Dermis microvascular lymphatic vessel endothelial cell (primary cell): ENCODE results near the gene ALK. TPM values are rescaled to one million over a fixed set of nuclear protein-coding genes. Genes with fewer than 3 reads are reported as not detected.
"Not testable (repeated sequence)": the region's sequence is repeated elsewhere in the genome, so short reads cannot be mapped to it uniquely, and the experiment has no call there.

ENCODE experiments used
- DNase-seq, 2 donors: peaks; one replicate each; pipeline versions ENCODE4 v3.0.0 to v3.0.0-alpha.2; 2010; ENCODE audit warnings: low read depth in 2 of 2
- total RNA-seq: library from RNA; depleted of rRNA; stranded (reverse); fragments of >200 nt; gene quantifications from 2 replicates; pipeline ENCODE4 v1.2.1, GENCODE V29; 2014

The ALK gene
- total RNA-seq, 1 donor from 2014 or later = not detected

DNA sequence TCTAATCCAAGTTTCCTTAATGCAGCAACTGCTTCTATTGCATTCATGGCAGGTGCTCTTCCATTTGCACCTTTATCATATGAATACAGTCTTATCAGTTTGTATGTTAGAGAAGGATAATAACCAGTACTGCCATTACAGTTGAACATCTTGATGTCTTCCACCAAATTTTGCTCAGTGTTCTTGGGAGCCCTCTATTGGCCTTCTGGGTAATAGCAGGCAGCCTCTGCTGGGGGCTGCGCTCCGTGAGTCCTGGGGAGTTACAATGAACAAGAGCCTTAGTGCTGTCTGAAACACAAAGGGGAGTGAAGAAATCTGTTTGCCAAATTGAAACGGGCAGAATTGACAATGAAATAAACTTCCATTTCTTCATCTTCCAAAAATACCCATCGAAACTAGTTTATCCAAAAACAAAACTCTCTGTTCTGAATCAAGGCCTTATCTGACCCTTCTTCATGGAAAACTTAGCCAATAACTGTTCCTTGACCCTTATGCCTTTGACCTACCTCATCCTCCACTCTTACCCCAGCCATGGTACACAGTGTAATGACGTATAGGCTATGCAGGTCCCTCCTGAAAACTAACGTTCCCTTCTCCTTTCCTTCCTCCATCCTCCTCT lies 79.9 kb downstream of the ALK start:
- DNase-seq = peak in 1 of 2 donors; percentile 30

DNA sequence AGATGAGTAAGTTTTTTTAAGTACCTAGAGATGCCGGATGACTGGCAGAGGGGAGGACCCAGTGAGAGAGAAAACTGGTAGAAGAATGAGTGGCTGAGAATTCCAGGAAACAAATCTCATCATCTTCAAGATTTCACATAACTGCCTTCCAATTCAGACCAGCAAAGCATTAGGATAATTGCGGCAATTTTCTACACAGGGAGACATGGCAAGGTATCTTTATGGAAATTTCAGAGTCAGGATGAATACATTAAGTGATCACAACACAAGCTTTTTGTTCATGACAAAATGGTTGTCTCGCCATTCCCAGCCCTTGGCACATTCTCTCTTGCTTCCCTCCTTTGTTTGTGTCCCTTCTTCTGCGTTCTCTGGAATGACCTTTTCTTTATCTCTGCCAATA lies 82.1 kb downstream of the ALK start:
- DNase-seq = no peak

DNA sequence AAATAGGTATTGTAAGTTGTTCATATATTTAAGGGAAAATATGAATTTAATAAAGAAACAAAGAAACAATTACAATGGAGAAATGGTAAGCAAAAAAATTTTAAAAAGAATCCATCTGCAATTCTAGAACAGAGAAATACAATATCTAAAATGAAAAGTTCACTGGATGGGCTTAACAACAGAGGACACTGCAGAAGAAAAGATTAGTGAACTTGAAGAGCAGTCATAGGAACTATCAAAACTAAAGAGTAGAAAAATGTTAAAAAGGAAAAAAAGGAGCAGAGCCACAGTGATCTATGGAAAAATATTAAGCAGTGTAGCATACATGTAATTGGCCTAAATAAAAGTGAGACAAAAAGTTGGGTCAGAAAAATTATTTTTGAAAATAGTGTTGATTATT lies 83.5 kb downstream of the ALK start:
- no peak for DNase-seq

DNA sequence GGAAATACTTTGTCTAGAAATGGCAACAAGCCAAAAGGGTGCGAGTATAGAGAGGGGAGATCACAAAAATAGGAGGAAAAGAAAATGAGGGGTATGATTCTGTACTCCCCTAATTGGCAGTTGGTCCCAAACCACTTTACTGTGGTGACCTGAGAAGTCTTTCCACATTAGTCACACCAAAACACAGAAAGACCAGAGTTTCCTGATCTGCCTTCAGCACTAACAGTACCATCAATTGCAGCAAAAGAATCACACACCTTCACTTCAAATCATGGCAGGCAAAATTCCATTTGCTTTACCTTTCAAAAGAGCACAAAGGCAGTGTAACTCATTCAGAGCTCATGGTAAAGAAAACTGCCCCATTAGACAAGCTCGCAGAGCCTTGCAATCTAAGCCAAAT lies 86.8 kb downstream of the ALK start:
- DNase-seq = no peak

DNA sequence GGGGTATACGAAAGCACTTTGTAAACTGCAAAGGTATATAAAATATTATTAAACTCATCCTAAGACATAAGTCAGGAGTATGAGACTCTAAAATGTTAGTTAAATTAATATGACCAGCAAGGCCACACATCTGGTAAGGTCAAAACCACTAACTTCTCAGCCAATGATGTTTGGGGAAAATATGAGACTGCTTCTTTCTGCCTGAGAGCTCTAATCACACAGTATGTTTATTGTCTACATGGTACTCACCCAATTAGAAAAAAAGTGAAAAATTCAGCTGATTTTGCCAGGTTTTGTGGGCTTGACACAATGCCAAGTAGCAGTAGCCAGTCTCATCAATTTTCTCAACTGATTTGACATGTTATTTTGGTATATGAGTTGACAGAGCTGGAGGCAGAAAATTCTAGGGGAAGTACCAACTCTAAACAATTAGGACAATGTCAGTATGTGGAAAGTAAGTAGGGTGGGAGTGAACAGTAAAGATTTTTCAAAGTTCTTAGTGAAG lies 87.3 kb downstream of the ALK start:
- DNase-seq = no peak

DNA sequence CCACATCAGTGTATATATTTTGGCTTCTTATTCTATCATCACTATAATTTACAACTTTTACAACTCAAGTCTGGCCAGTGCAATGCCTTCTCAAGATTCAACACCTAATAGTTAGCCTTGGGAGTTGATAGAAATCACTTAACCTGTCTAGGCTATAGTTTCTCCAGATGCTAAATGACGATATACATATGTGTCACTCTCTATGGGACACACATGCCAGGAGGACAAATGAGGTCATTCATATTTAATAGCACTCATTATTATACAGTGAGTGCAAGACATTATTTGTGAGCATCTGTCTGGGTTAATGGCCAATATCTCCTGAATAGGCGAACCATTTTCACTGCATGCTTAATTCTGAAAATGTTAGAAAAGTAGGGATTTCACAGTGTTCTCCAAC lies 89.8 kb downstream of the ALK start:
- DNase-seq = no peak

DNA sequence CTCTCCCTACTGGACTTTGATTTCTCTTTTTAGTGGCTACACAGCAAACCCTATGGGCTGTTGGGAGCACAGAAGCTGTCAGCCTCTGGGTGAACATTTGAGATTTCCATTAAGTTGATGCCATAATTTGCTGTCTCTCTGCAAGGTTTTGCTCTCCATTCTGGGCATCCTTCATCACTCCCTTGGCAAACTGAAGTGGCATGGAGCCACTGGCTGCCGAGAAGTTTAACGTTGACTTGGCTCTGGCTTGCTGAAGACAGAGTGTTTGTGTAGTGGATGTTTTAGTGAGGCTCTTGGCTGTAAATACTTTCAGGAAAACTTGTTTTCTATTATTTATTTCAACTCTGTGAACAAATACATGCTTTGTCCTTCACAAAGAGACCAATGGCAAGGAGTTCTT lies 91.5 kb downstream of the ALK start:
- DNase-seq = no peak

DNA sequence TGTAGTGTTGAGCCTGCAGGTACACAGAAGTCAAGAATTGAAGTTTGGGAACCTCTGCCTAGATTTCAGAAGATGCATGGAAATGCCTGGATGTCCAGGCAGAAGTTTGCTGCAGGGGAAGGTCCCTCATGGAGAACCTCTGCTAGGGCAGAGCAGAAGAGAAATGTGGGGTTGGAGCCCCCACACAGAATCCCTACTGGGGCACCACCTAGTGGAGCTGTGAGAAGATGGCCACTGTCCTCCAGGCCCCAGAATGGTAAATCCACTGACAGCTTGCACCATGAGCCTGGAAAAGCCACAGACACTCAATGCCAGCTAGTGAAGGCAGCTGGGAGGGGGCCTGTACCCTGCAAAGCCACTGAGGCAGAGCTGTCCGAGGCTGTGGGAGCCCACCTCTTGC lies 97.2 kb downstream of the ALK start:
- DNase-seq = not testable (repeated sequence)

DNA sequence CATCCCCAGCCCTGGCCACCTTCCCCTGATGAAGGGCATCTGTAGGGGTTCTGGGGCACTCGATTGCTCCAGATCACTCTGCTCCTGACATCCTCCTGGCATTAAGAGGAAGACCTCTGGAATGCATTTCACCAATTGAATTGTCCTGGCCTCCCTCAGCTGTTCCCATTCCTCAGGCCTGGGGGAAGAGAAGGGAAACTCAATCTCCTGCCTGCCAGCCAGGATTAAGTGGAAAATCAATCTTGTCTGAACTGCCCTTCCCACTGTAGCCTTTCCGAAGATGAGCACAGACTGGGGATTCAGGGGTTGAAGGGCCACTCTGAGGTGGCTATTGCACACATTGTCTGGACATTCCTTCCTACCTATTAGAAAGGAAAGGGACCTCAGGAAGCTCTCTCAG lies 99.8 kb downstream of the ALK start:
- no peak for DNase-seq

DNA sequence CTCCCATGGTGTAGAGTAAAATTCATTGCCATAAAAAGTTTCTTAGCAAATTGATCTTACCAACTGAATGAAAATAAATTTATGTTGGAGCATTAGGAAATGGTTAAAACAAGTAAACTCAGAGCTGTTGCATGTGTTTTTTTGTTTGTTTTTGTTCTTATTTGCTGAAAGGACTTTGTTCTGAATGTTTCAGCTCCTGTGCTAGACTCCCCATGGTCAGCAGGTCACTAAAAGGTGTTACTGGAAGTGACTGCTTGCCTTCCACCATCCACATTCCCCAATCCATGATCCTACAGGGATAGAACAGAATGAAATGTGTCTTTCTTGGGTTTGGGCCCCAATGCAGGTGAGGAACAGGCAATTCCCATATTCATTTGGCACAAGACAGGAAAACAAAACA lies 101.8 kb downstream of the ALK start:
- DNase-seq = no peak

DNA sequence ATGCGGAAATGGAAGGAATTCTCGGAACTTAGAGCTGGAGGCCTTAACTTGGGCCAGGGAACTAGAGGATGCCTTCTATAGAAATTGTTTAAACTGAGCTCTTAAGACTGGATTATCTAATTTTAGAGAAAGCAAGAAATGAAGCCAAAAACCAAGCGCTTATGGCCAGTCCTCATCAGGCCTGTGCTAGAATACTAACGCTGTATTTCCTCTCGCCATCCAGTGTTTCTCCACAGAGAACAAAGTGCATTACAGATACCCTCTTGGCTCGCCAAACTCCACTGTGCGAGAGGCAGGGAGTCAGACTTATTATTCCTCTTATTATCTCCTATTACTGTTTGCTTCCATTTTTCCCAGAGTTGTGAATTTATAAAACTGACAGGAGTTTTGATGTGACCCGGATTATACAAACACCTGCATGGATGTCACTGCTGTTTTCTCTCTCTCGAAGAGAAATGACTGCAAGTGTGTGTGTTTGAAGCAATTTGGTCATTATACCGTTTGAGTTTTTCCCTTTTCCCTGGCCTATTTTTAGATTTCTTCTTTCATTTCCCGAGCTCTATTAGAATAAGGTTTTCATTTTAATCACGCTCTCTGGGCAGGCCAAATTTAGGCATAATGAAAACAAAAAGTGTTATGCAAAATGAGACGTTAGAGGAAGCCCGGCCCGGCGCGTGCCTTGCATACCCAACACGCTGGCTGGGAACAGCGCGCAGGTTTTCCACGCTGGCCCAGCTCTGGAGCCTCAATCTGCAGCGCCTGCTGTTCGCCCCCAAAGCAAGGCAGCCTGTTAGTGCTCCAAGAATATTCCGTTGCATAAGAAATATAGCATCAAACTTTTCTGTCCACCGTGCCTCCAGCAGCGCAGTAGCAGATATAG lies 103.3 kb downstream of the ALK start:
- DNase-seq = no peak

DNA sequence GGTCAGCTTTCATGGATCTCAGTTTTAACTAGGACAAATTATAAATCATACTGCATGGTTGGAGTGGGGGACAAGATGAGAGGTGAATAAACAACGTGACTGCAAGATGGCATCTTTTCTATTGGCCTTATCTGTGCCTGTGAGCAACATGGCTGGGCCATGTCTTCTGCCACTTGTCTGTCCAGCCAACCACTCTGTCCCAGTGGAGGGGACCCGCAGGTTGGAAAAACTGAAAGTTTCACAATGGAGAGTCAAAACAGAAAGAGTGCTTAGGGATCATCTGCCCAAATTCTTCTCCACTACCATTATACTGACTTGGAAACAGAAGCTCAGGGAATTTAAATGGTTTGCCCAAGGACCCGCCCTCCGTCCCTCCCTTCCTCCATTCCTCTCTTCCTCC lies 104.1 kb downstream of the ALK start:
- no peak for DNase-seq

DNA sequence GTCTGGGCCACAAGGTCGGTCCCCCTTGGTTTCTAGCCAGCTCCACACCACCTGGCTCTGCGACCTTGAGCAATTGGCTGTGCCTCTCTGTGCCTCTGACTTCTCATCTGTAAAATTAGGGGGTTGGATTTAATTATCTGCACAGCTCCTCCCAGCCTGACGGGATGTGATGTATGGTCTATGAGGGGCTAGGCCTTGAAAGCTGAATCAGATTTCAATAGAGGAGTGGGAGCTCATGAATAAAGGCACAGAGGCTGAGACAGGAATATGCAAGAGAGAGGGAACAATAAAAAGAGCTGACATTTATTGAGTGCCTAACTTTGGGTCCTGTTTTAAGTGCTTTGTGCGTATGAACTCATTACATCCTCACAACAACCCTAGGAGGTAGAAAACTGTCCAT lies 104.7 kb downstream of the ALK start:
- DNase-seq = no peak

DNA sequence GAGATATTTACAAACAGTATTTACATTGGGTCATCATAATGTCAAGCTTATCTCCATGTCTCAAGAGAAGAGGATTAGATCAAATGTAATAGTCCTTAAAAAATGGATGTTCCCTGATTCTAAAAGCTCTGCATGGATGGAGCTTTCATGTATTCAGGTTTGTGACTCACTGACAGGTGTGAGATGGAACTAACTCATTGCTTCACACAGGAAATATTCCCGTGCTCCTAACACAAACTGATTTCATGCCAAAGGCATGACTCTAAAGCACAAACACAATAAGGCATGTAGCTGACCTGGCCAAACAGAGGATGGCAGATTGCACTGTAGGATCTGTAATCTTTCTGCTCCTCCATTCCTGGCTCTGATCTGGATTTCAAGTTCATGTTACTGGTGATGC lies 110.0 kb downstream of the ALK start:
- no peak for DNase-seq

DNA sequence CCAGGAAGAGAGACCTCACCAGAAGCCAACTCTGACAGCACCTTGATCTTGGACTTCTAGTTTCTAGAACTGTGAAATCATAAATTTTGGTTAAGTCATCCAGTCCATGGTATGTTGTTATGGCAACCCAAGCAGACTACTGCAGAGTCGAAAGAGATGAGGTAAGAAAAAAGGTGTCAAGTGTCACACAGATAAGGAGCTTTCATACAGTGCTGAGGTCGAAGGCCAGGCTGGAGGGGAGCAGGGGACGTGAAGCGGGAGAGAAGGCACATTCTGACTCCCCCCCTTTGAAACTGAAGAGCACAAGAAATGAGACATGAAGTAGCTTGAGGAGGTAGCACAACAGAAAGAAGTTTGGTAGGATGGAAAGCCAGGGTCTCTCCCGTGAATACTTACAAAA lies 110.4 kb downstream of the ALK start:
- DNase-seq = no peak

DNA sequence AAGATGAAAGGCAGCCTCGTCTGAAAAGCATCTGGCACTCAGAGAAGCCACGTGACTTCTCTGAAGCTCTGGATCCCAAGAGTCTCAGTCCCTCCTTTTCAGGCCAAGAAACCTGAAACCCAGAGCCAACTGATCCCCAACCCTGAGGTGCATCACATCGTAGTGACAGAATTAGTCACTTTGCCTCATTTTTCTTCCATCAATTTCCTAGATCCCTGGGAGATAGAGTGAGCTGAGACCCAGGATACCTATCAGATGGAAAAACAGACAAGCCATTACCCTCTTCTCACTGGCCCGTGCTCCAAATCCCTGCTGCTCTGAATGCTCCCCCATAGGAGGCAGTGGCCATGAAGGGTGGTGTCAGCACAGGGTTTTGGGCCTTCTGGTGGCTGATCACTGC lies 113.1 kb downstream of the ALK start:
- DNase-seq = no peak

DNA sequence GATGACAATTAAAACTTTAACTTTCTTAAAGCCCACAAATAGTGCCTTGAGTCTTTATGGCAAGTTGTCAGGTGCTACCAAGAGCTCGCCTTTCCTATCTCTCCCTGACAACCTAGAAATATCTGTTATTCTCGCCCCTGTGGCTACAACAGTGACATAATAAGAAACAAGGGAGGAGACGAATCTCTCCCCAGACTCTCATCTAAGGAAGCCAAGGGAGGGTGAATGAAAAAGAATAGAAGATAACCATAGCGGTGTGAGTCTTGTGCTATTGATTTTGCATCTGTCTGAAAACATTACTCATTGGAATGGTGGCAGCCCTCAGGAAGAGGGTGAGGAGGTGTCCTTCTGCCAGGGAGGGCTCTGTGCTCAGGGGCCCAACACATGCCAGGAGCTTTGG lies 114.3 kb downstream of the ALK start:
- no peak for DNase-seq

DNA sequence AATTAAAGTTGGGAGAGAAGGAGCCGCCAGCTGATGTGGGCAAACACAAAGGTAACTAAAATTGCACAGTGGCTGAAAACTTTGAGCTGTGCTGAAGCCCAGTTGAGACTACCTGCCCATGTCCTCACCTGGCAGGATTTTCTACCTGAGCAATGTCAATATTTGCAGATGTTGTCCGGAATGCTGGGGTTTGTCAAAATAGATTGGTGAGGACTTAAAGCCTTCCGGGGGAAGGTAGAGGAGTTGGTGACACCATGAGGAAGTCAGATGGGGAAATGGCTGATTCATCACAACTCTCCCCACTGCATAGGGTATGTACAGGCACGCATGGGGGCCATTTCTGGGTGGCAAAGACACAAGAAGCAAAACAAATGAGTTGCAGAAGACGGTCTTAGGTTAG lies 114.9 kb downstream of the ALK start:
- no peak for DNase-seq

DNA sequence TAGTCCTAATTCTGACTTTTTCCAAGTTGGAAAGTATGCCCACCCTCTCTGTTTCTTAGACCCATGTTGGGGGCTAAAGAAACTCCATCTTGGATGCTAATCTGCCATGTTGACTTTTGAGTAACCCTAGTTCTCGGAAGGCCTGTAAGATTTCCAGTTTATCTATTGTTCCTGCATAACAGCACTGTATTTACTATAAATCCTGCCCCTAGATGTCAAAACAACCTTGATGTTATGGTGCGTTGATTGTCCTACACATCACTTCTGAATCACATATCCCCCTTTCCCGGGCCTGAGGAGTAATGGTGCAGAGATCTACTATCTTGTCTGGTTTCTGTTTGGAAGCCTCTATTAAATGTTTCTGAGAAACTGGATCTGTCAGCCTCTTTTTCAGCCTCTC lies 116.7 kb downstream of the ALK start:
- DNase-seq = no peak

DNA sequence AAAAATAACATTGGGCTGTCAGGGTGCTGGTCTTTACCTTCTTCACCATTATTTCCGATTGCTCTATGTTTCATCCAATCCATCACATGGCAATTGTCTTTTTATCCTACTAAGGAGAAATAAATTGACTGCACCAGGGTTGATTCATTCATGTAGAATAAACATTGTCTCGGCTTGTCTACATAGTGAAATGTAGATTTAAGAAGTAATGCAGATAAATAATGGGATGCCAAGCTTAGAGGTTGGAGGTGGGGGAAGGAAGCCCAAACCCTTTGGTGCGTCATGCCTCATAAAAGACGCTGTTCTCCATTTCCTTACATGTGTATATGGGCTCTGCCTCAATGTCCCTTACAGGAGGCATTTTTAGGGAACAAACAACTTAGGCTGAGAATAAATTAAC lies 117.8 kb downstream of the ALK start:
- no peak for DNase-seq

DNA sequence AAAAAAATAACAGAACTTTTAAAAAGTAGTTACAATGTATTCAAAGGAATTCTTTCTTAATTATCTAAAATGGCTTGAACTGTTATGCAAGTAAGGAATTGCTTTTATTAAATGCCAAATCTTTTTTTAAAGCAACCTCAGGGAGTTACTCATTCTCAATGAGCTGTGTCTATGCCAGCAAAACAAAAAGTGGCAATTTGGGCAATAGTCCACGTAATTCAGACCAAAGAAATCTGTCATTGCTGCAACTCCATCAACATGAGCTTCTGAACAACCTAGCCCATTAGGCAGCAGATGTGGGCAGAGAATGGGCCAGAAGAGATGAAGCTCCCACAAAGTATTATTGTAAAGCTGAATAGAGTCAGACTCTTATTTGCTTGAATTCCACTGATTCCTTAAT lies 118.4 kb downstream of the ALK start:
- no peak for DNase-seq

DNA sequence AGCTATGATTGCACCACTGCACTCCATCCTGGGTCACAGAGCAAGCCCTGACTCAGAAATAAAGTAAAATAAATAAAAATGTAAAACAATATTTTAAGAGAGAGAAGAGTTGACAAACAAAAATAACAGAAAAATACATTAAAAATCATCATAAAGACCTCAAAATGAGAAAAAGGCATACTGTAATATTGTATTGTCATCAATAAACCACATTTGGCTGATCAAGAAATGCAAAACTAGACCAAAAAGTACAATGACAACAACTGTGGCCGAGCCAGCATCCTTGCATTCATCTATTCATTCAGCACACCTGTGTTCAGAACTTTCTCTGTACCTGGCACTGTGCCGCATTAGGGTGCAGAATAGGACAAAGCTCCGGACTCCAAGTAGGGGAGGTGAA lies 121.8 kb downstream of the ALK start:
- no peak for DNase-seq

DNA sequence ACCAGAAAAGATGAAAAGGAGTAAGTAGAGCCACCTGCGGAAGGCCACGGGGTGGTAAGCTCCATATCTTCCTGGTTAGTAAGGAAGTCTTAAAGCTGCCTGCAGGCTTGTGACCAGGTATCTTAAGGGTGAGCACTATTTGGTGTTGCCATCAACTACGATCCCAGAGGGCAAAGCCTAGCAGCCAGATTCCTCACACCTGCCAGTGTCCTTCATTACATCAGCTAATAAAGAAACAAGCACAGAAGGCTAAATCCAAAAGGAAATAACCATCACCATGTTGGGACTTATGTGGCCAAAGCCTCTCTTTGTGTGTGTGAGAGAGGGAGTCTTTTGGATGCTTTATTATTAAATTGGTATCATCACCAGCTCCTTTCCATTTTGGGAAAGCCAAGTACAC lies 123.5 kb downstream of the ALK start:
- DNase-seq = no peak
